IPS-NIHi11 (cell line): ENCODE data around the gene UBE2L6.
"Not testable (repeated sequence)": the region's sequence is repeated elsewhere in the genome, so short reads cannot be mapped to it uniquely, and the experiment has no call there.

ENCODE experiments used
- DNase-seq: peaks from one replicate; pipeline ENCODE4 v3.0.0; 2012; ENCODE audit warnings: mixed read lengths, low spot score

Gene UBE2L6

DNA sequence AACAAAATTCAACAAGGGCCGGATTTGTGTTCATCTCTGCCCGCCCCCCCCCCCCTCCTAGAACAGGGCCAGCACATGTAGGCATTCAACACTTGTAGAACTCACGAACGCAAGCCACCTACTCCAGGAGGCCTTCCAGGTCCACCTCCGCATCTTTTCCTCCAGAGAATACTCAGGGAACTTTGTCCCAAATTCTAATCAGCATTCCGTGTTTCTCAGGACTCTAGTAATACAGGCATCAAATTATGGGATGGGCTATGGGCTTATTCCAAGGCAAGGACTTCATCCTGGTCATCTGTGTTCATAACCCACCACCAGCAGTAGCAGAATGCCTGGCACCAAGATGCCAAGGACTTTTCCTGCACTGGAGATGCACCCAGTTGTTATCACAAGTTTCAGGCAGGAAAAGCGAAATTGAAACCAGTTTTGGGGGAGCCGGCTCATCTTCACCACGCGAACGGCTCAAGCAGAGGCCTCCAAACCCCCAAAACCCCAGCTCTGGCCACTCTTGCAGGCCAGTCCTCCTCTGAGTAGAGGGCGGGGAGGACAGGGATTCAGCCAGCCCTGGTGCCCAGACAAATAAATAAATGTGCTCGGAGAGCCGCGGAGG lies 462 bp downstream of the UBE2L6 start:
- DNase-seq = no peak

DNA sequence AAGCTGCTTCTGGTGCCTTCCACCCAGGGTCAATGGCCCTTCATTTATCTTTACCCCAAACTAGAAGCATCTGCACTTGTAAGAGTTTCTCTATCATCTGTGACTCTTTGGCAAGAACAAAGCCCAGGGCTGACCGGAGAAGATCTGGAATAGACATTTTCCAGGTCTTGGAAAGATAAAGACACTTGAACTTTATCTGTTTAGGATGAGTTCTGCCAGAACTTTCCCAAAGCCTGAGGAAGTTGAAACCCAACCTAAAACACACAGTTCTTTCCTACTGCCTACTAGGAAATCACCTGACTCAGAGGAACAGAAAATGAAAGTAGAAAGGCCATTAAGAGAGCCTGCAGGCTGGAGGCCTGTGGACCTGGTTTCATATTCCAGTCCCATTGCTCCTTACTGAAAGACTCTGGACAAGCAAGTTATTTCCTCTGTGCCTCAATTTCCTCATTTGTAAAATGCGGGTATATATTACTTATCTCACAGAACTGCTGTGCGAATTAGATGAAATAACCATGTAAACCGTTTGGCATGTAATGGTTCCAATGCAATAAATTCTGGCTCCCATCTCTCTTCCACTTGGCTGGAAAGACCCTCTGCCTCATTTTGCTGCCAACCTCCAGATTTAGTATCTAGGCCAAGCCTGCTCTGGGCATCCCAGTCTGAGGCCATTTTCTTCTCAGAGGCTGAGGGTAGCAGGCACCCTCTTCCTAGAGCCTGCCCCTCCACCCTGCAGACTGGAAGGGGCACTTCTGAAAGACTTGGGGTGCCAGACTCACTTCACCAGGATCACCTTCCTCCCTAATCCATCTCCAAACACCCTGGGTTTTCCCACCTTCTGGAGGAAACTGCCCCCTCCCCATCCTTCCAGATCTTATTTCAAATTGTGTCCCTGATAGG lies 1.2 kb downstream of the UBE2L6 start:
- DNase-seq = no peak

DNA sequence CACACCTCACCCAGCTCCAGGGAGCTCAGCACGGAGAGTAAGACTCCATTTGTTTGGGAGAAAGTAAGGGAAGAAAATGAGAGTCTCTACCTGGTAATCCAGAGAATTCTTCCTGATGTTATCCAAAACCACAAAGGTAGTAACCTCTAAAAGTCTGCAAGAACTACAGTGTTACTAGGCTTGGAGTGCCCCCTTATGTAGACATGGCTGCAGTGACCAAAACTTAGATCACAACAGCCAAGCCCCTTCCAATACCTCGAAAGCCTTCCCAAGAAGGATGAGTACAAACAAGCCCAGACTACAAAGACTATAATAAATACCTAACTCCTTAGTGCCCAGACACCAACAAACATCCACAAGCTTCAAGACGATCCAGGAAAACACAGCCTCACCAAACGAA lies 4.9 kb downstream of the UBE2L6 start:
- DNase-seq = no peak

DNA sequence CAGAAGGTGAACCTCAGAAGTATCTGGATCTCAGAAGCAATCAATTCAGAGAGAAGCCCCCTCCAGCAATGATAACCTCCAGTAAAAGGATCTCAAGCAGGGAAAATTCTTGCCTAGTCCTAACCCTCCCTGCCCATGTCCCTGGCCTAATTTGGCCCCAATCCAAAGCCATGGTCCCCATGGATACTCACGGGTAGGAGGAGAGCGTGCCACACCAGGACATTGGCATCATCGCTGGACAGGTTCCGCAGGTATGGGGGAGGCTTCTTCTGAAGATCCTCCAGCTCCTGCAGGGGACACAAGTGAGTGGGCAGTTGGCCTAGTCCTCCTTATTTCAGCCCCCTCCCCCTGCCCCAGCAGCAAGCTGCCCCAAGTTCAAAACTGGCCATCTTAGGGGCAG lies 7.3 kb downstream of the UBE2L6 start:
- DNase-seq = no peak

DNA sequence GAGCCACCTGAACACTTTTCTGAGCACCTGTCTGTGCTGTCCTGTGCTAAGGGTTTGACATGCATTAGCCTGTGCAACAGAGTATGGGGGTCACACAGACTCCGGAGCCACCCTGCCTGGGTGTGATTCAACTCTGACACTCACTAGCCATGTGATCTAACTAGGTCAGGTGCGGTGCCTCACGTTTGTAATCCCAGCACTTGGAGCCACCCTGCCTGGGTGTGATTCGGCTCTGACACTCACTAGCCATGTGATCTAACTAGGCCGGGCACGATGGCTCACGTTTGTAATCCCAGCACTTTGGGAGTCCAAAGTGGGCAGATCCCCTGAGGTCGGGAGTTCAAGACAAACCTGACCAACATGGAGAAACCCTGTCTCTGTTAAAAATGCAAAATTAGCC lies 11.4 kb downstream of the UBE2L6 start:
- no peak for DNase-seq

DNA sequence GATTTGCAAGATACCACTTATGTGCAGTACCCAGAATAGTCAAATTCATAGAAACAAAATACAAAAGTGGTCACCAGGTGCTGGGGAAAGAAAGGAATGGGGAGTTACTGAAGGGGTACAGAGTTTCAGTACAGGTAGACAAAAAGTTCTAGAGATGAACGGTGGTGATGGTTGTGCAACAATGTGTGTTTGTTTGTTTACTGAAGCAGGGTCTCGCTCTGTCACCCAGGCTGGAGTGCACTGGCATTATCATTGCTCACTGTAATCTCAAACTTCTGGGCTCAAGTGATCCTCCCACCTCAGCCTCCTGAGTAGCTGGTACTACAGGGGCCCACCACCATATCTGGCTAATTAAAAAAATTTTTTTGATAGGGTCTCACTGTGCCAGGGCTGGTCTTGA lies 12.1 kb downstream of the UBE2L6 start:
- no peak for DNase-seq

DNA sequence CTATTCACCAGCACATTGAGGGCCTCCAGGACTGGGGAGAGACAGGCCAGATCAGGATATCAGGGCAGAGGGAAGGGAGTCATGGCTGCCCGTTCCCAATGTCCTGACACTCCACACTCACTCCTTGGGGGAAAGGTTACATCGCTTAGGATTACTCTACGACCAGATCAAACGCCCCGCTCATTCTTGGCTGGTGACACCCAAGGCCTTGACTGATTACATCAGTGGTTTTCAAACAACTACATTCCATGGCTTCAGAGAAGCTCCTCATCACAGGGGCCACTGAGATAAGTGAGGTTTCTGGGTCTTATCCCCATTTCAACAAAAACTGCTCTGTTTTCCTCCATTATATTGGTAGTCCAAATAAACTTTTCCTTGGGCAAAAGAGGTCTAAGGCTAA lies 15.0 kb downstream of the UBE2L6 start:
- no peak for DNase-seq

DNA sequence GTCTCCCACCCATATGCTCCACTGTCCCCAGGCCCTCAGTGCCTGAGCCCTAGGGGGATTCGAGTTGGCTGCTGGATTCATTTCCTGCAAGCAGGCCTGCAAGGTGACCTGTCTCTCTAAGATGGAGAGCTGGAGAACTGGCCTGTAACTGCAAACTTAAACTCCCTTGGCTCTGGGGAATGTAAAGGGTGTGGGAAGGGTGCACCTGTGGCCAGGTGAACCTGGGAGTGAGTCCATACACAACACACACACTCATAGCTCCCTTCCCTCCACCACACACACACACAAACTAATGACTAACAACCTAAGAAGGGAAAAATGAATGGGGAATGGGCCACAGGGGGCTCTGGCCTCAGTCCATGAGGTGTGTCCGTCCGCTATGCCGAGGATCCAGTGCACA lies 15.5 kb downstream of the UBE2L6 start:
- no peak for DNase-seq

DNA sequence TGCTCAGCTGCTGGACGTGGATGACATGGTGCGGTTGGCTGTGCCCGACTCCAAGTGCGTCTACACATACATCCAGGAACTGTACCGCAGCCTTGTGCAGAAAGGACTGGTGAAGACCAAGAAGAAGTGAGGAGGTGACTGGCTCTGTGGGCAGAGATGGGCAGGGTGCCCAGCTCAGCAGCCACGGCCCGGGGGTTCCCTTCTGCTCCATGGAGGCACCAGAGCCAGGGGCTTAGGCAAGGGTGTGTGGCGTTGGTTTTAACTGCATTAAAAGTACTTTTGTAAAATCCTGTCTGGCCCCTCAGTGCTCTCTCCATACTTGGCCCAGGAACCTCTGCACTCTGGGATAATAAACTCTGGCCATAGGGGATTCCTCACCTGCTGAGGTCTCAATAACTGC lies 17.5 kb downstream of the UBE2L6 start:
- no peak for DNase-seq

DNA sequence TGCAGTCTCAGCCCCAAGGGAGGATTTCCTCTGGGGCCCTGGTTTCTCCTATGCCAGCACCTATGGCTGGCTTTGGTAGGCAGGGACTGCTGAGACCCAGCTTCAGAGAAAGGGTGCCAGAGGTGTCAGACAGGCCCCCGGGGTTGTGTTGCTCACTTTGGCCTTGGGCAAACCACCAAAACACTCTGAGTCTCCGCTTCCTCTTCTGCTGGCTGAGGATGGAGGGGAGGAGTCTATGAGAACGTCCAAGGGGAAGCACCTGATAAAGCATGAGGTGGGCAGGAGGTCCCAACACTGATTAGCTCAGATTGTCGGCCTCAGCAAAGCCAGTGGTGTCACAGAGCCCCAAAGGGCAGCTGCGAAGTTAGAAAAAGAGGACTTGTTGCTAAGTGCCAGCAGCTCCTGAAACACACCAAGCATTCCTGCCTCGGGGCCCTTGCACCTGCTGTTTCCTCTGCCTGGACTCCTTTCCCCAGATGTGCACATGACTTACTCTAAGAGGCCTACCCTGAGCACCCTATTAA lies 19.6 kb downstream of the UBE2L6 start:
- peak; percentile 2 for DNase-seq

DNA sequence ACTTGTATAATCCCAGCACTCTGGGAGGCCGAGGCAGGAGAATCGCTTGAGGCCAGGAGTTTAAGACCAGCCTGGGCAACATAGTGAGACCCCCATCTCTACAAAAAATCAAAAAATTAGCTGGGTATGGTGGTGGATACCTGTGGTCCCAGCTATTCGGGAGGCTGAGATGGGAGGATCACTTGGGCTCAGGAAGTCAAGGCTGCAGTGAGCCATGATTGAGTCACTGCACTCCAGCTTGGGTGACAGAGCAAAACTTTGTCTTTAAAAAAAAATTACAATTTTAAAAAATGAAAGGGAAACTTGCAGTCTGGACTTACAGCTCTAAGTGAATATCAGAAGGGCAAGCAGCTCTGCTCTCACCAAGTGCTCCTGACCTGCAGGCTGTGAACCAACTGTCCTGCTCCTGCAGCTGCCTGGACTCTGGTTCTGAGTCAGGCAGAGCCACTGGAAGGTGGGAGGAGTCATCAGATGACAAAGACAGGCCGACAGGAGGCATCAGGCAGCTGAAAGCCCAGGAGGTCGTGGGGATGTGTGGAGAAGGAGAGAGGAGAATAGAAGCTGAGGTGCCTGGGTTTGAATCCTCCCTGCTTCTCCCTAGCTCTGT lies 20.5 kb downstream of the UBE2L6 start:
- peak; percentile 72 for DNase-seq

DNA sequence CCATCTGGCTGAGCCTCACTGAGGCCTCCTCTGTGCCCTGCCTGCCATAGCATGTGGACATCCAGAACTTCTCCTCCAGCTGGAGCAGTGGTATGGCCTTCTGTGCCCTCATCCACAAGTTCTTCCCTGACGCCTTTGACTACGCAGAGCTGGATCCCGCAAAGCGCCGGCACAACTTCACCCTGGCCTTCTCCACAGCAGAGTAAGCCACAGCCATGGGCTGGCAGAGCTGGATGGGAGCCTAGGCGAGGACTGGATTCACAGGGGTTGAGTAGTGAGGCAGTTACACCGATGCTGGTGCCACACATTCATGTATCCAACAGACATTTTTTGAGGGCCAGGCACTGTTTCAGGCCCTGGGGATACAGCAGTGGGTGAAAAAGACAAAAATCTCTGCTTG lies 21.0 kb downstream of the UBE2L6 start:
- DNase-seq = peak; percentile 1

DNA sequence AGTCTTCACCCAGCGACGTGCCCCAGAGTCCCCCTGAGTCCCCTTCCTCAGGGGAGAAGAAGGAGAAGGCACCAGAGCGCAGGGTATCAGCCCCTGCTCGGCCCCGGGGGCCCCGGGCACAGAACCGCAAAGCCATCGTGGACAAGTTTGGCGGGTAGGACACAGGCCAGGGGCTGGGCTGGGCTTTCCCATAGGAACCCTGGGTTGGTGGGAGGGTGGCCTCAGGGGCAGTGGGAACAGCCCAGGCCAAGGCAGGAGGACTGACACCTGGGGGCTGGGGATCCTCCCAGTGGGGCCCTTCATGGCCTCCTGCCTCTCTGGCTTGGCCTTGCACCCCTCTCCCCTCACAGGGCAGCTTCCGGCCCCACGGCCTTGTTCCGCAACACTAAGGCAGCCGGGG lies 21.6 kb downstream of the UBE2L6 start:
- DNase-seq = peak; percentile 12

DNA sequence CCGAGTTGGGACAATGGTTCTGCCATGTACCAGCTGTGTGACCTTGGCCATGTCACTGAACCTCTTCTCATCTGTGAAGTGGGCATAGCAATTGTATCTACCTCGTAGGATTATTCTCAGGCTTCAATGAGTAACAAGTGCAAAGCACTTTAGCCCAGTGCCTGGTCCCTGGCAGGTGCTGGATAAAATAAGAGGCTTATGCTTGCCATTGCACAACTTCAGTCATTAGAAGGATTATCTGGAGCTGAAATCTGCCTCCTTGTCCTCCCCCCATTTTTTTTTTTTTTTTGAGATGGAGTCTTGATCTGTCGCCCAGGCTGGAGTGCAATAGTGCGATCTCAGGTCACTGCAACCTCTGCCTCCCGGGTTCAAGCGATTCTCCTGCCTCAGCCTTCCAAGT lies 22.9 kb downstream of the UBE2L6 start:
- no peak for DNase-seq

DNA sequence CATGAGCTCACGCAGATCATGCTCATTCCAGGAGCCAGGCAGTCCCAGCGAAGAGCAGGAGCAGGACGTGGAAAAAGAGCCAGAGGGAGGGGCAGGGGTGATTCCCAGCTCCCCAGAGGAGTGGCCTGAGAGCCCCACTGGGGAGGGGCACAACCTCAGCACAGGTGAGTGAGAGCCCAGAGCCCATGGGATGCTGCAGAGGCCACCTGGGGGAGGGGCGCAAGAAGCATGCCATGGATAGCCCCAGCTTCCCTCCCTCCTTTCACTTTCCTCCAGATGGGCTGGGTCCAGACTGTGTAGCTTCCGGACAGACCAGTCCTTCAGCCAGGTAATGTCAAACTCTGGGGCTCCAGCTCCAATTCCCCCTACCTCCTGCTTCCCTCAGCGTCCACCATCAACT lies 23.9 kb downstream of the UBE2L6 start:
- peak; percentile 33 for DNase-seq

DNA sequence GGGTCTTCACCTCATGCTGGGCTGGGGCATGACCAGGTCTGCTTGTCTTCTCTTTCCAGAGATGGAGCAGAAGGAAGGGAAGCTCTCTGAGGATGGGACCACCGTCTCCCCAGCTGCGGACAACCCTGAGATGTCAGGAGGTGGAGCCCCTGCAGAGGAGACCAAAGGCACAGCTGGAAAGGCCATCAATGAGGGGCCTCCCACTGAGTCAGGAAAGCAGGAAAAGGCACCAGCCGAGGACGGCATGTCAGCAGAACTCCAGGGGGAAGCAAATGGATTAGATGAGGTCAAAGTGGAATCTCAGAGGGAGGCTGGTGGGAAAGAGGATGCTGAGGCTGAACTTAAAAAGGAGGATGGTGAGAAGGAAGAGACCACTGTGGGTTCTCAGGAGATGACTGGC lies 24.9 kb downstream of the UBE2L6 start:
- DNase-seq = peak; percentile 13

DNA sequence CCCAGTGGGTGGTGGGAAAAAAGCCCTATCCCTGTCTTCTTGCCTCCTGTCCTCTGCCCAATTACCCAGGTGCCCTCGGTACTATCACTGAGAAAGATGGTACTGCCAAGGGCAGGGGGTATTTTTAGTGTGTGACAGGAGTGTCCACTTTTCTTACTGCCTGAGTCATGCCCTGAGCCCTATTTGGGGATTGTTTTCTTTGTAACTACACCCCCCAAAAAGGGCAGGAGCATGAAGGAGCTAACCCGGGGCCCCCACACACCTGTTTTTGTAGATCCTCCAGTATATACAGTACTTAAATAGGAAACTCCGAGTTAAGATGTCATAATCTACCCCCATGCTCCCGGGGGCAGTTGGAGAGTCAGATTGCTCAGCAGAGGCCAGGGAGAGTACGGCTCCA lies 26.3 kb downstream of the UBE2L6 start:
- DNase-seq = no peak

DNA sequence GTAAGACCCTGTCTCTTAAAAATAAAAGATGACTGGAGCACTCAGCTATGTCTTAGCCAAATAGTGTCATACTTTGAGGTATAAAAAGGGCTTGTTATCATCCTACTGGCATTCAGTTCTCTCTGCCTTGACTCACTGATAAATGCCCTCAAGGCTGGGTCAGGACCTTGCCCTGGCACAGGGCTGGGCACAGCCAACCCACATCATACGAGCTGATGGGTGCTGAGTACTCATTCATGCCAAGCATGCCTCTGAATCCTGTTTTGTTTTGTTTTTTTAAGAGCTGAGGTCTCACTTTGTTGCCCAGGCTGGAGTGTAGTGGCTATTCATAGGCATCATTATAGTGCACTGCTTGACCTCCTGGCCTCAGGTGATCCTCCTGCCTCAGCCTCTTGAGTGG lies 28.1 kb downstream of the UBE2L6 start:
- no peak for DNase-seq

DNA sequence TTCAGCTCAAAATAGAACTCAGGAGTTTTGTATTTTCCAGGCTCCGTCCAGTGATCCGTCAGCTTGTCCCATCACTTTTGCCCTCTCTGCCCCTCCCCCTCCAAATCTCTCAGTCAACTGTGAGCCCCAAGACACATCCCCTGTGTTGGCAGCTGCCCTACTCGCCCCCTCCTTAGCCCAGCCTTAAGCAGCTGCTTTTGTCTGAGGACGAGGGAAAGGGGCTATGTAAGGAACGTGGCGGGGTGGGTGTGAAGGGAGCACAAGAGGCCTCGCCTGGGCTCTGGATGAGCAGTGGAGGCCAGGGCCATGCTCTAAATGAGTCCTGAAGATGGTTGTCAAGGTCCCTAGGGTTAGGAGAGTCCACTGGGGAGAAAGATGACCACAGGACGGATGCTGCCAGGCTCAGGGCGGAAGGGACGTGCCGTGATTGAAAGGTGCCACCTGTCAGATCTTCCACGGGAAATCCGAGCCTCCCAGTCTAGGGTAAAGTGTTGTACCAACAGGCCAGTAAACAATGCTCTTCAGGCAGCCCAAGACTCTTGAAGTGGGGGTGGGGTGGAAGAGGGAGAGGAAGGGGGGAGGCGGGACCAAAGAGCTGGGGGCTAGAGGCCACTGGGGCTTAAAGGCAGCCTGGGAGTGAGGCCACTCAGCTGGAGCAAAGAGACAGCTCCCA lies 30.4 kb downstream of the UBE2L6 start, which contains the start of gene SMTNL1:
SMTNL1 (plus strand) TSS at position 649 of the 673 bp plus-strand sequence. CDS start 5,048 bp downstream, outside the sequence.
- peak; percentile 29 for DNase-seq

DNA sequence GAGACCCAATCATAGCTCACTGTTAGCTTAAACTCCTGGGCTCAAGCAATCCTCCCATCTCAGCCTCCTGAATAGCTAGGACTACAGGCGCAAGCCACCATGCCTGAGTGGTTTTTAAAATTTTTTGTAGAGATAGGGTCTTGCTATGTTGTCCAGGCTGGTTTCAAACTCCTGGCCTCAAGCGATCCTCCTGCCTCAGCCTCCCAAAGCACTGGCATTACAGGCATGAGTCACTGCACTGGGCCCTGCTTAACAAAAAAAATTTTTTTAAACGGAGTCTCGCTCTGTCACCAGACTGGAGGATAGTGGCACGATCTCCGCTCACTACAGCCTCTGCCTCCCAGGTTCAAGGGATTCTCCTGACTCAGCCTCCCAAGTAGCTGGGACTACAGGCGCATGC lies 33.0 kb downstream of the UBE2L6 start:
- not testable (repeated sequence) for DNase-seq

DNA sequence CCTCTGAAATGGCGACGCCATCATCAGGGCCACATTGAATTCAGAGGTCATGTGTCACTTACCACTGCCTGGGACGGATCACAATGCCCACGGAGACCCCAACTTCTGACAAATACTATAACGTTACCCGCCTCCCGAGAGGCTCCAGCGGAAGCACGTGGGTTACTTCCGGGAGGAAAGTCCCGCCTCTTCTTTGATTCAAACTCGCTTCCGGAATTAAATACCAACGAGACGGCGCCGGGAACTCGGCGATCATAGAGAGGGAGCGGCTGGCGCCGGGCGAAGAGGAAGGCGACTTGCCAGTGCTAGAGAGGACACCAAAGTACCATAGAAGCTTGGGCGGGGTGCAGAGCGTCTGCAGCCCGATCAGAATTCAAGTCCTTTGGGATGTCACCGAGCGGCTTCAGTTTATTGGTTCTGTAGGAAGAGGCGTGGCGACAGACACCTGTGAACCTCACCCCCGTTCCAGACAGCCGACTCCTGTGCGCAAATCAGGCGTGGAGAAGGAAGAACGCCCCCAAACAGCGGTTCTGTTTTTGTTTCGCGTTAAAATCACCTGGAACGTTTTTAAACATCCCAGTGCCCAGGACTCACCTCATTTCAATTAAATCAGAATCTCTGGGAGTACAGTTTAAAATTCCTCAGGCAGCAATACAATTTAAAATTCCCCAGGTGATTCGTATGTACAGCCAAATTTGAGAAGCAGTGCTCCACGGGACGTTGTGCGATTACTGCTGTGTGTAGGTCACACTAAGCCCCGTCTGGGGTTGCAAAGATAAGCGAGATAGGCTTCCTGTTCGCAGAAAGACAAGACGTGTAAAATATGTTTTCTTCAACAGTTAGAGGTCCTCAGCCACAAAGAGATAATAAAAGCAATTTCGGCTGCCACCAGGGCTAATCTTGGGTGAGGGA lies 36.6 kb downstream of the UBE2L6 start, which contains the start of gene TIMM10:
TIMM10 (minus strand) TSS at position 159 of the 912 bp plus-strand sequence. CDS start 565 bp downstream, outside the sequence.
- peak; percentile 94 for DNase-seq
